Hepatocyte (in vitro differentiated cells): Measurements from ENCODE around the gene GALNT17. TPM values are rescaled to one million over a fixed set of nuclear protein-coding genes. Genes with fewer than 3 reads are reported as not detected.

ENCODE experiments used
- DNase-seq: peaks from one replicate; pipeline ENCODE4 v3.0.0-alpha.2; 2016; ENCODE audit warnings: low spot score
- H2AFZ ChIP-seq: fragments of 200-600 bp; sonication (generic); 2 replicates; pipeline ENCODE4 v1.6.0; 2016; ENCODE audit warnings: antibody characterized with exemption, mild to moderate bottlenecking
- H3K27ac ChIP-seq: fragments of 200-600 bp; sonication (generic); 2 replicates; pipeline ENCODE4 v1.5.1; 2016; ENCODE audit warnings: mild to moderate bottlenecking
- H3K27me3 ChIP-seq: fragments of 200-600 bp; sonication (generic); 2 replicates; pipeline ENCODE4 v1.6.1; 2016
- H3K36me3 ChIP-seq: fragments of 200-600 bp; sonication (generic); replicated peaks from 2 replicates; pipeline ENCODE4 v1.5.1; 2016; ENCODE audit warnings: low read depth; ENCODE audit not compliant: insufficient read depth
- H3K4me1 ChIP-seq: fragments of 200-600 bp; sonication (generic); 2 replicates; pipeline ENCODE4 v1.5.1; 2016; ENCODE audit warnings: mild to moderate bottlenecking, moderate library complexity; ENCODE audit not compliant: insufficient read depth
- H3K4me2 ChIP-seq: fragments of 200-600 bp; sonication (generic); 2 replicates; pipeline ENCODE4 v1.6.0; 2016
- H3K4me3 ChIP-seq: fragments of 200-600 bp; sonication (generic); 2 replicates; pipeline ENCODE4 v1.5.1; 2016; ENCODE audit warnings: mild to moderate bottlenecking
- H3K79me2 ChIP-seq: fragments of 200-600 bp; sonication (generic); 2 replicates; pipeline ENCODE4 v1.6.0; 2017; ENCODE audit warnings: mild to moderate bottlenecking
- H3K9me2 ChIP-seq: fragments of 200-600 bp; sonication (generic); replicated peaks from 2 replicates; pipeline ENCODE4 v1.6.0; 2017; ENCODE audit warnings: mild to moderate bottlenecking; ENCODE audit not compliant: insufficient read depth
- H3K9me3 ChIP-seq: fragments of 200-600 bp; sonication (generic); 2 replicates; pipeline ENCODE4 v1.5.1; 2016; ENCODE audit warnings: low read depth, mild to moderate bottlenecking
- H4K20me1 ChIP-seq: fragments of 200-600 bp; sonication (generic); 2 replicates; pipeline ENCODE4 v1.6.0; 2016; ENCODE audit warnings: mild to moderate bottlenecking; ENCODE audit not compliant: insufficient read depth, poor library complexity, severe bottlenecking
- CTCF ChIP-seq: fragments of 200-600 bp; sonication (generic); IDR thresholded peaks from 2 replicates; pipeline ENCODE4 v1.5.1; 2016; ENCODE audit warnings: antibody characterized with exemption, mild to moderate bottlenecking; ENCODE audit not compliant: poor library complexity
- EZH2 ChIP-seq: fragments of 200-600 bp; sonication (generic); IDR thresholded peaks from 2 replicates; pipeline ENCODE4 v1.6.1; 2016; ENCODE audit warnings: antibody characterized with exemption, mild to moderate bottlenecking, borderline replicate concordance
- EZH2phosphoT487 ChIP-seq: fragments of 200-600 bp; sonication (generic); IDR thresholded peaks from one replicate; pipeline ENCODE4 v1.6.1; 2018; ENCODE audit warnings: antibody characterized with exemption, mild to moderate bottlenecking, low read depth, moderate library complexity; ENCODE audit not compliant: unreplicated experiment, severe bottlenecking
- WGBS: methylation state at CpG from one replicate; pipeline ENCODE4 v1.1.6; 2016; ENCODE audit warnings: low lambda C conversion rate; ENCODE audit errors: missing lambda C conversion rate; 5-methylcytosine and 5-hydroxymethylcytosine counted together
- polyA plus RNA-seq: library from polyadenylated mRNA; unstranded; fragments of >200 nt; fragmentation: Nextera tagmentation; extraction: Ambion mirVana; gene quantifications from 2 replicates; pipeline ENCODE4 v1.2.1, GENCODE V29; 2016
- total RNA-seq: library from RNA; depleted of rRNA; stranded (reverse); fragments of >200 nt; gene quantifications from 2 replicates; pipeline ENCODE4 v1.2.3, GENCODE V29; 2014

The GALNT17 gene
- total and polyA plus RNA-seq, 2 experiments from 2014 or later = 4.3 to 8.1 TPM

- TF ChIP-seq CTCF (no peak), EZH2 (no peak), EZH2phosphoT487 (no peak)
- H3K27me3 ChIP-seq = peaks cover 24% of the 10 kb centered on the region
- no peak overlapping the region for H3K27ac ChIP-seq
- H3K4me3 ChIP-seq = no peak overlapping the region
- H3K4me1 ChIP-seq = no peaks in the 10 kb centered on the region
- H4K20me1 ChIP-seq = no peaks in the 10 kb centered on the region
- no peak for DNase-seq
- H2AFZ ChIP-seq = no peak overlapping the region
- H3K79me2 ChIP-seq = no peaks in the 10 kb centered on the region
- WGBS = 43% methylated on average over 1 of the region's 2 CpGs
- no peak overlapping the region for H3K4me2 ChIP-seq
- no peaks in the 10 kb centered on the region for H3K36me3 ChIP-seq
- H3K9me2 ChIP-seq = no peaks in the 10 kb centered on the region
- H3K9me3 ChIP-seq = no peaks in the 10 kb centered on the region
Measured at GRCh38 chr7:71753236-71753635, 621.3 kb downstream of the GALNT17 start.

- Histone ChIP-seq H3K36me3 (no peaks in the 10 kb centered on the region), H3K79me2 (no peaks in the 10 kb centered on the region), H2AFZ (no peak overlapping the region), H4K20me1 (no peaks in the 10 kb centered on the region), H3K27ac (no peak overlapping the region), H3K4me1 (no peaks in the 10 kb centered on the region), H3K4me3 (no peak overlapping the region), H3K9me3 (no peaks in the 10 kb centered on the region), H3K27me3 (peaks cover 24% of the 10 kb centered on the region), H3K9me2 (no peaks in the 10 kb centered on the region), H3K4me2 (no peak overlapping the region)
- TF ChIP-seq EZH2 (no peak), EZH2phosphoT487 (no peak), CTCF (no peak)
- DNase-seq = no peak
- WGBS = 57% methylated on average over 7 of the region's 9 CpGs
Measured at GRCh38 chr7:71753956-71754664, 622.2 kb downstream of the GALNT17 start.

GRCh38 chr7:71754828-71755227 lies 622.9 kb downstream of the GALNT17 start:
- Histone ChIP-seq H2AFZ (no peak overlapping the region), H3K4me1 (no peaks in the 10 kb centered on the region), H3K4me3 (no peak overlapping the region), H3K9me3 (no peaks in the 10 kb centered on the region), H4K20me1 (no peaks in the 10 kb centered on the region), H3K27me3 (peaks cover 24% of the 10 kb centered on the region), H3K27ac (no peak overlapping the region), H3K79me2 (no peaks in the 10 kb centered on the region), H3K4me2 (no peak overlapping the region), H3K36me3 (no peaks in the 10 kb centered on the region), H3K9me2 (no peaks in the 10 kb centered on the region)
- no peak for DNase-seq
- 89% methylated on average over 4 of the region's 4 CpGs for WGBS
- no peak for TF ChIP-seq EZH2
- no peak for TF ChIP-seq EZH2phosphoT487
- TF ChIP-seq CTCF = no peak

DNA sequence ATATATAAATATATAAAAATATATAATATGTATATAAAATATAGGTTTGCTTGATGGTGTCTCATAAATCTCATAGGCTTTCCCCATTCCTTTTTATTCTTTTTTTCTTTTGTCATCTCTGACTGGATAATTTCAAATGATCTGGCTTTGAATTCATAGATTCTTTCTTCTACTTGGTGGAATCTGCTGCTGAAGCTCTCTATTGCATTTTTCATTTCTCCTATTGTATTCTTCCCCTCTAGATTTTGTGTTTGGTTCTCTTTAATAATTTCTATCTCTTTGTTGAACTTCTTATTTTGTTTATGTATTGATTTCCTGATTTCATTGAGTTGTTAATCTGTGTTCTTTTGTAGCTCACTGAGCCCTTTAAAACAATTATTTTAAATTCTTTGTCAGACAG lies 629.4 kb downstream of the GALNT17 start:
- TF ChIP-seq CTCF (no peak), EZH2phosphoT487 (no peak), EZH2 (no peak)
- H3K4me2 ChIP-seq = no peak overlapping the region
- no peak overlapping the region for H3K4me3 ChIP-seq
- no peaks in the 10 kb centered on the region for H3K9me2 ChIP-seq
- H3K36me3 ChIP-seq = no peaks in the 10 kb centered on the region
- H3K27me3 ChIP-seq = no peaks in the 10 kb centered on the region
- H3K9me3 ChIP-seq = no peaks in the 10 kb centered on the region
- no peaks in the 10 kb centered on the region for H3K4me1 ChIP-seq
- no peak overlapping the region for H2AFZ ChIP-seq
- H3K79me2 ChIP-seq = no peaks in the 10 kb centered on the region
- DNase-seq = no peak
- H4K20me1 ChIP-seq = no peaks in the 10 kb centered on the region
- H3K27ac ChIP-seq = no peak overlapping the region
